ENCODE results near the gene MLN. TPM values are rescaled to one million over a fixed set of nuclear protein-coding genes. Genes with fewer than 3 reads are reported as not detected.

Gene MLN
- total RNA-seq, 1 experiment from 2014 or later: not detected

GRCh38 chr6:33818293-33818692, 14.5 kb upstream of the MLN start:
- no peaks in the 10 kb centered on the region for H3K23me2 ChIP-seq (ENCODE audit: insufficient read length, low read depth, low read length, poor library complexity, severe bottlenecking)
- H2BK20ac ChIP-seq (ENCODE audit: low read depth, low read length, poor library complexity, severe bottlenecking): no peak overlapping the region
- no peak overlapping the region for H2BK15ac ChIP-seq (ENCODE audit: low read depth, low read length)
- H3K14ac ChIP-seq (ENCODE audit: insufficient read depth, low read length): no peak overlapping the region
- no peak overlapping the region for H3K9ac ChIP-seq (ENCODE audit: extremely low read depth, insufficient read length, low read length)
- H3K4me1 ChIP-seq (ENCODE audit: insufficient read depth, low read length): peaks cover 4% of the 10 kb centered on the region; the same call in 1 of the 2 replicates
- H3K9me3 Mint-ChIP-seq: no peaks in the 10 kb centered on the region; a peak in 2 of 5 replicates
- no peaks in the 10 kb centered on the region for H3K9me3 ChIP-seq (ENCODE audit: control insufficient read depth, low read depth, low read length)
- no peaks in the 10 kb centered on the region for H4K20me1 ChIP-seq (ENCODE audit: control insufficient read depth, insufficient read depth, insufficient read length)
- H3K27me3 Mint-ChIP-seq (ENCODE audit: low read depth): peaks cover 1% of the 10 kb centered on the region
- no peak overlapping the region for H3K4me2 ChIP-seq (ENCODE audit: insufficient read depth, insufficient read length, low read length)
- no peak overlapping the region for H2AFZ ChIP-seq (ENCODE audit: low read length)
- H4K8ac ChIP-seq (replicated peaks; ENCODE audit: insufficient read length, low read depth, low read length): no peak overlapping the region
- no peak overlapping the region for H3T11ph ChIP-seq (ENCODE audit: low read length)
- H3K56ac ChIP-seq (ENCODE audit: insufficient read length, low read depth, low read length): no peak overlapping the region
- WGBS (ENCODE audit: extremely low coverage, insufficient read length, low lambda C conversion rate): no CpG with 5 or more reads among the region's 3 CpGs
- H3K4me1 Mint-ChIP-seq: peaks cover 53 to 69% of the 10 kb centered on the region in 2 experiments
- TF ChIP-seq, protein P1, sequence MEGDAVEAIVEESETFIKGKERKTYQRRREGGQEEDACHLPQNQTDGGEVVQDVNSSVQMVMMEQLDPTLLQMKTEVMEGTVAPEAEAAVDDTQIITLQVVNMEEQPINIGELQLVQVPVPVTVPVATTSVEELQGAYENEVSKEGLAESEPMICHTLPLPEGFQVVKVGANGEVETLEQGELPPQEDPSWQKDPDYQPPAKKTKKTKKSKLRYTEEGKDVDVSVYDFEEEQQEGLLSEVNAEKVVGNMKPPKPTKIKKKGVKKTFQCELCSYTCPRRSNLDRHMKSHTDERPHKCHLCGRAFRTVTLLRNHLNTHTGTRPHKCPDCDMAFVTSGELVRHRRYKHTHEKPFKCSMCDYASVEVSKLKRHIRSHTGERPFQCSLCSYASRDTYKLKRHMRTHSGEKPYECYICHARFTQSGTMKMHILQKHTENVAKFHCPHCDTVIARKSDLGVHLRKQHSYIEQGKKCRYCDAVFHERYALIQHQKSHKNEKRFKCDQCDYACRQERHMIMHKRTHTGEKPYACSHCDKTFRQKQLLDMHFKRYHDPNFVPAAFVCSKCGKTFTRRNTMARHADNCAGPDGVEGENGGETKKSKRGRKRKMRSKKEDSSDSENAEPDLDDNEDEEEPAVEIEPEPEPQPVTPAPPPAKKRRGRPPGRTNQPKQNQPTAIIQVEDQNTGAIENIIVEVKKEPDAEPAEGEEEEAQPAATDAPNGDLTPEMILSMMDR (conservative IDR thresholded peaks at IDR 0.05): no peak
- H3K79me1 ChIP-seq (ENCODE audit: insufficient read depth, low read depth, low read length, poor library complexity, severe bottlenecking): no peaks in the 10 kb centered on the region
- no peak overlapping the region for H2BK5ac ChIP-seq (ENCODE audit: insufficient read length, low read length)
- no peak overlapping the region for H3K4ac ChIP-seq (ENCODE audit: low read depth, low read length)
- no peak overlapping the region for H2AK5ac ChIP-seq (ENCODE audit: insufficient read length, low read length)
- H4K5ac ChIP-seq (ENCODE audit: insufficient read length, low read depth, low read length): no peak overlapping the region
- H2BK12ac ChIP-seq (ENCODE audit: insufficient read length, low read depth, low read length): no peak overlapping the region
- no peaks in the 10 kb centered on the region for H3K27me3 ChIP-seq (ENCODE audit: insufficient read depth, low read length)
- H2BK120ac ChIP-seq (ENCODE audit: low read depth, low read length, poor library complexity, severe bottlenecking): no peak overlapping the region
- no peak for DNase-seq
- no peak overlapping the region for H4K91ac ChIP-seq (ENCODE audit: insufficient read length, low read depth, low read length)
- H3K23ac ChIP-seq (ENCODE audit: insufficient read length, low read depth, low read length): no peak overlapping the region
- no peaks in the 10 kb centered on the region for H3K79me2 ChIP-seq (ENCODE audit: insufficient read depth, low read length)
- H3K36me3 Mint-ChIP-seq (ENCODE audit: insufficient read depth in 1 of 3, low read depth in 3 of 3): no peaks in the 10 kb centered on the region
- H3K27ac ChIP-seq (ENCODE audit: insufficient read length, low read depth, low read length): no peak overlapping the region
- no peak overlapping the region for H3K27ac Mint-ChIP-seq
- no peak overlapping the region for H3K4me3 Mint-ChIP-seq
- H3K18ac ChIP-seq (ENCODE audit: insufficient read length, low read depth, low read length): no peak overlapping the region

Data from H9 (cell line).